ENCODE results near the gene RNF208. TPM values are rescaled to one million over a fixed set of nuclear protein-coding genes. Genes with fewer than 3 reads are reported as not detected.
A peak's percentile ranks its signal among the peaks of the same experiment; 100 is the strongest.

RNF208 gene
- polyA plus RNA-seq, 1 donor (not counting 4 experiments of a cell fraction or from before 2014, with no cell fraction given): not detected

GRCh38 chr9:137224830-137225694 lies 3.0 kb upstream of the RNF208 start, which contains the start of gene CYSRT1:
CYSRT1 (plus strand) TSS chr9:137225174; CDS start chr9:137225622, 448 bp downstream.
- Histone ChIP-seq H3K27ac (ENCODE audit: control insufficient read depth, insufficient read depth, low read length) (peak within 1 kb of the TSS; percentile 75), H3K9me1 (ENCODE audit: control insufficient read depth, extremely low read depth, insufficient read depth, low read length) (no peaks in the 10 kb centered on the region), H3K4me3 (ENCODE audit: control insufficient read depth in 2 of 3, extremely low read depth in 1 of 3, insufficient read depth in 2 of 3, low read depth in 1 of 3, low read length in 3 of 3) (peak within 1 kb of the TSS; percentile 64 to 81 (median 71)), H2AFZ (ENCODE audit: control insufficient read depth, low read length) (peak within 1 kb of the TSS; percentile 30), H3K9me3 (ENCODE audit: control insufficient read depth, low read depth, low read length) (no peaks in the 10 kb centered on the region), H4K20me1 (ENCODE audit: control insufficient read depth, extremely low read depth, insufficient read depth, low read length) (no peaks in the 10 kb centered on the region), H3K9ac (ENCODE audit: control insufficient read depth, extremely low read depth, insufficient read depth, low read length) (peak within 1 kb of the TSS; percentile 80), H3K79me2 (ENCODE audit: control insufficient read depth, insufficient read depth, low read length) (no peaks in the 10 kb centered on the region), H3K36me3 (ENCODE audit: control insufficient read depth in 2 of 2, extremely low read depth in 1 of 2, insufficient read depth in 2 of 2, low read length in 2 of 2) (no peaks in the 10 kb centered on the region), H3K4me1 (ENCODE audit: control insufficient read depth, extremely low read depth, insufficient read depth, low read length) (peaks cover 40% of the 10 kb centered on the region), H3K4me2 (ENCODE audit: control insufficient read depth, extremely low read depth, insufficient read depth, low read depth, low read length) (peak within 1 kb of the TSS; percentile 91), H3K27me3 (ENCODE audit: control insufficient read depth, extremely low read depth, insufficient read depth, low read length) (peaks cover 3% of the 10 kb centered on the region)
- DNase-seq (ENCODE audit: low read depth, low spot score) (no peak), FAIRE-seq (no peak)
- TF ChIP-seq EZH2 (IDR thresholded peaks at IDR 0.05; ENCODE audit: low read length): no peak
- no peak for TF ChIP-seq CTCF (optimal IDR thresholded peaks at IDR 0.05 in 1 of 3, IDR thresholded peaks at IDR 0.05 in 1 of 3, conservative IDR thresholded peaks at IDR 0.05 in 1 of 3; ENCODE audit: extremely low read depth in 1 of 3, insufficient read depth in 2 of 3, low read length in 3 of 3)
- dilution Hi-C loops (cut with MboI; ENCODE audit: extremely low pct_ligation_motif_present, low sequenced_read_pairs): no loop called here

GRCh38 chr9:137223078-137223970 lies 1.3 kb upstream of the RNF208 start:
- H2AFZ ChIP-seq (ENCODE audit: control insufficient read depth, low read length): peak overlapping the region; percentile 75
- peak overlapping the region; percentile 64 to 81 (median 71) for H3K4me3 ChIP-seq (ENCODE audit: control insufficient read depth in 2 of 3, extremely low read depth in 1 of 3, insufficient read depth in 2 of 3, low read depth in 1 of 3, low read length in 3 of 3)
- no peaks in the 10 kb centered on the region for H3K36me3 ChIP-seq (ENCODE audit: control insufficient read depth in 2 of 2, extremely low read depth in 1 of 2, insufficient read depth in 2 of 2, low read length in 2 of 2)
- dilution Hi-C loops (cut with MboI; ENCODE audit: extremely low pct_ligation_motif_present, low sequenced_read_pairs): no loop called here
- DNase-seq (ENCODE audit: low read depth, low spot score): peak; percentile 95
- H3K27me3 ChIP-seq (ENCODE audit: control insufficient read depth, extremely low read depth, insufficient read depth, low read length): no peaks in the 10 kb centered on the region
- no peaks in the 10 kb centered on the region for H3K79me2 ChIP-seq (ENCODE audit: control insufficient read depth, insufficient read depth, low read length)
- H3K9me1 ChIP-seq (ENCODE audit: control insufficient read depth, extremely low read depth, insufficient read depth, low read length): no peaks in the 10 kb centered on the region
- peak; percentile 73 for FAIRE-seq
- H3K4me1 ChIP-seq (ENCODE audit: control insufficient read depth, extremely low read depth, insufficient read depth, low read length): peaks cover 44% of the 10 kb centered on the region
- H3K9ac ChIP-seq (ENCODE audit: control insufficient read depth, extremely low read depth, insufficient read depth, low read length): peak overlapping the region; percentile 80
- TF ChIP-seq EZH2 (IDR thresholded peaks at IDR 0.05; ENCODE audit: low read length) (no peak), CTCF (optimal IDR thresholded peaks at IDR 0.05 in 1 of 3, IDR thresholded peaks at IDR 0.05 in 1 of 3, conservative IDR thresholded peaks at IDR 0.05 in 1 of 3; ENCODE audit: extremely low read depth in 1 of 3, insufficient read depth in 2 of 3, low read length in 3 of 3) (no peak)
- H4K20me1 ChIP-seq (ENCODE audit: control insufficient read depth, extremely low read depth, insufficient read depth, low read length): no peaks in the 10 kb centered on the region
- H3K9me3 ChIP-seq (ENCODE audit: control insufficient read depth, low read depth, low read length): no peaks in the 10 kb centered on the region
- peak overlapping the region; percentile 91 for H3K4me2 ChIP-seq (ENCODE audit: control insufficient read depth, extremely low read depth, insufficient read depth, low read depth, low read length)
- peak overlapping the region; percentile 75 for H3K27ac ChIP-seq (ENCODE audit: control insufficient read depth, insufficient read depth, low read length)
